Measurements from ENCODE around the gene IFT80. TPM values are rescaled to one million over a fixed set of nuclear protein-coding genes. Genes with fewer than 3 reads are reported as not detected.

The IFT80 gene
- total RNA-seq = 17.7 and 20.9 TPM in 2 replicates

DNA sequence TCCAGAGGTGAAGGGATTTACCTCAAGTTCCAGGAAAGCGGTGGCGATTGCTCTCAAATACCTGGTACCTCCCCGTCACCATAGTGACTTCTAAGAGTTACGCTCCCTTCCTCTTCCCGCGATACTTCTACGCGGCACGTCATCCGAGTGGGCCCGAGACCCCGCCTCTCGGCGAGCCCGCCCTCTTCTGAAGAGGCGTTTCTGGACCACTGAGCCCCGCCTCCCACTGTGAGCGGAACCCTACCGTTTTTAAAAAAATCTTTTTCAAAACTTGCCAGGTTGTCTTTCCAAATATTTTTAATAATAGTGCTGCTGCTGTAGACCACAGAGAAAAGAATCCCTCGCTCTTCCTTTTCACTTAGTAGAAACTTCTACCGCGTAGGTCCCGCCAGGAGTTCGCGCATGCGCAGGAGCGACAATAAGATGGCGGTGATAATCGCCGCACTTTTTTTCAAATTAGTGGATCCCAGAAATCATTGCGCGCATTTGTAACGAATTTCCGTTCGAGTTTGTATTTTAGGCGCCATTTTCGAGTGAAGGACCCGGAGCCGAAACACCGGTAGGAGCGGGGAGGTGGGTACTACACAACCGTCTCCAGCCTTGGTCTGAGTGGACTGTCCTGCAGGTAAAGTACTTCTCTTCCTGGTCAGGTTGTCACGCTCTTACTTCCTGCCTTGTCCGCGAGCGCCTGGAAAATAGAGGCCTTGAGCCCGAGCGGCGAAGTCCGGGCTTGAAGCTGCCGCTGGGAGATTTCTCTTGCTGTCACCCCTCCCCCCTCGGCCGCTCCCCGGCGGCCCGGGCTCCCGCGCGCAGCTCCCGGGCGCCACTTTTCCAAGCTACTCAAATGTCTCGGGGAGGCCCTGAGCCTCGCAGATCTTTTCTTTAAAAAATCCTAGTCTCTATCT is at the start of gene IFT80, which contains the start of gene SMC4:
IFT80 (minus strand) TSS at position 101 of the 905 bp plus-strand sequence. CDS start 14,625 bp downstream, outside the sequence.
SMC4 (plus strand) TSS at position 526 of the 905 bp plus-strand sequence. CDS start 1,177 bp downstream, outside the sequence.
- peak; percentile 87 for DNase-seq (ENCODE audit: low read depth, low spot score)

GRCh38 chr3:160447544-160447943 is 48.5 kb upstream of the IFT80 start:
- DNase-seq (ENCODE audit: low read depth, low spot score) = no peak

DNA sequence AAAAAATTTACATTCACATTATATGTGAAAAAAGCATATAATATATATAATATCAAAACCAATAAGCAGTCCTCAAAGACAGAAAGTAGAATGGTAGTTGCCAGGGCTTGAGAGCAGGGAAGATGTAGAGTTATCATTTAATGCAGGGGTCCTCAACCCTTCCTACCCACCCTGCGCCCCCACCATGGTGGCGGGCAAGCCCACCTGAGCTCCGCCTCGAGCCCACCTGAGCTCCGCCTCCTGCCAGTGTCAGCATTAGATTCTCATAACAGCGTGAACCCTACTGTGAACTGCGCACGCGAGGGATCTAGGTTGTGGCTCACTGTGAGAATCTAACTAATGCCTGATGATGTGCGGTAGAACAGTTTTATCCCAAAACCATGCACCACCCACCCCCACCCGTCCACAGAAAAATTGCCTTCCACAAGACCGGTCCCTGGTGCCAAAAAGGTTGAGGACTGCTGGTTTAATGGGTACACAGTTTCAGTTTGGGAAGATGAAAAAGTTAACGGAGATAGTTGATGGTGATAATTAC is 47.6 kb upstream of the IFT80 start:
- DNase-seq (ENCODE audit: low read depth, low spot score) = no peak

GRCh38 chr3:160445854-160446253 is 46.8 kb upstream of the IFT80 start:
- DNase-seq (ENCODE audit: low read depth, low spot score) = no peak

GRCh38 chr3:160444411-160444810 is 45.4 kb upstream of the IFT80 start:
- no peak for DNase-seq (ENCODE audit: low read depth, low spot score)

DNA sequence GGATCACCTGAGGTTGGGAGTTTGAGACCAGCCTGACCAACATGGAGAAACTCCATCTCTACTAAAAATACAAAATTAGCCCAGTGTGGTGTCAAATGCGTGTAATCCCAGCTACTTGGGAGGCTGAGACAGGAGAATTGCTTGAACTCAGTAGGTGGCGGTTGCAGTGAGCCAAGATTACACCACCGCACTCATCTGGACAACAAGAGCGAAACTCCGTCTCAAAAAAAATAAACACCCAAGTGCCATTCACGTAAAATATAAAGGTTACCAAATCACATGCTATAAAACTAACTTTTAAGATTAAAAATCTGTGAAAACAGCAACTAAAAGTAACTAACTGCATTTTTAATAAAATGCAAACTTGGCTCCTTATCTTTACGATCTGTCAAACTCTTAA is 41.7 kb upstream of the IFT80 start:
- no peak for DNase-seq (ENCODE audit: low read depth, low spot score)

GRCh38 chr3:160437083-160437455 is 38.0 kb upstream of the IFT80 start:
- DNase-seq (ENCODE audit: low read depth, low spot score) = no peak

- DNase-seq (ENCODE audit: low read depth, low spot score) = no peak
Observed at GRCh38 chr3:160435747-160436146, 36.7 kb upstream of the IFT80 start.

GRCh38 chr3:160435095-160435494 is 36.1 kb upstream of the IFT80 start:
- no peak for DNase-seq (ENCODE audit: low read depth, low spot score)

DNA sequence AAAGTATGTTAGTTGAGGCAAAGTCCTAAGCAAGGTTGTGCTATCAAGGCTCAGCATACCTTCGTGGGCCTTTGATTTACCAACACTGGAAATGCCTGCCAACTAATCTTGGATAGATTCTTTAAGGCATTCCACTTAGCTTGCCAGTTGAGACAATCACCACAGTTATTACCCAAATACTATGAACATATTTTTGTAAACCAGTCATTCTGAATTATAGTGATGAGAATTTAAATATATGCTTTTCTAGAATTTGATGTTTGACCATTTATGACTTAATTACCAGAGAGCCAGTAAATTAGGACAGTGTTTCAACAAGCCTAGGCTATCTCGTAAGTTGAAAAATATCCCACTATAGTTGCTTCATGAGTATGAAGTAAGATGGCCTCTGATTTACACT is 35.0 kb upstream of the IFT80 start:
- no peak for DNase-seq (ENCODE audit: low read depth, low spot score)

DNA sequence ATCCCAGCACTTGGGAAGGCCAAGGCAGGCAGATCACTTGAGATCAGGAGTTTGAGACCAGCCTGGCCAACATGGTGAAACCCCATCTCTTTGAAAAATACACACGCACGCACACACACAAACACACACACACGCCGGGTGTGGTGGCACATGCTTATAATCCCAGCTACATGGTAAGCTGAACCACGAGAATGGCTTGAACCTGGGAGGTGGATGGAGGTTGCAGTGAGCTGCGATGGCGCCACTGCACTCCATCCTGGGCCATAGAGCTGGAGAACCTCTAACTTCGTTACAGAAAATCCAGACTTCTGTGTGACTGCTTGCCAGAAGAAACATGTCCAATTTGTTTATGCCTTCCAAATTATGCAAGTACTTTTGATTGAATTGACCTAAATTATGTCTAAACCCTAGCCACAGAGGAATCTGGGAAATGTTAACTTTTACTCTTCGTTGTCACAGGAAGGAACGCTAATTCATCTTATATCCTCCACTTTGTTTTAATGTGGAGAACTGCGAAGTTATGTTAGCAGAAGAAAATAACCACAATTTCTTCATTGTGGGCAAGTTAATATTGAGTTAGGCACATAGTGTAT is 28.9 kb upstream of the IFT80 start:
- DNase-seq (ENCODE audit: low read depth, low spot score) = no peak

- DNase-seq (ENCODE audit: low read depth, low spot score) = no peak
Observed at GRCh38 chr3:160417311-160417710, 18.3 kb upstream of the IFT80 start.

GRCh38 chr3:160413613-160414248 is 14.7 kb upstream of the IFT80 start:
- peak; percentile 65 for DNase-seq (ENCODE audit: low read depth, low spot score)

- no peak for DNase-seq (ENCODE audit: low read depth, low spot score)
Observed at GRCh38 chr3:160412477-160412876, 13.5 kb upstream of the IFT80 start.

GRCh38 chr3:160409812-160410610 is 11.0 kb upstream of the IFT80 start:
- DNase-seq (ENCODE audit: low read depth, low spot score) = no peak

GRCh38 chr3:160403796-160404470 is 4.9 kb upstream of the IFT80 start:
- no peak for DNase-seq (ENCODE audit: low read depth, low spot score)

- no peak for DNase-seq (ENCODE audit: low read depth, low spot score)
Observed at GRCh38 chr3:160403028-160403545, 4.1 kb upstream of the IFT80 start.

DNA sequence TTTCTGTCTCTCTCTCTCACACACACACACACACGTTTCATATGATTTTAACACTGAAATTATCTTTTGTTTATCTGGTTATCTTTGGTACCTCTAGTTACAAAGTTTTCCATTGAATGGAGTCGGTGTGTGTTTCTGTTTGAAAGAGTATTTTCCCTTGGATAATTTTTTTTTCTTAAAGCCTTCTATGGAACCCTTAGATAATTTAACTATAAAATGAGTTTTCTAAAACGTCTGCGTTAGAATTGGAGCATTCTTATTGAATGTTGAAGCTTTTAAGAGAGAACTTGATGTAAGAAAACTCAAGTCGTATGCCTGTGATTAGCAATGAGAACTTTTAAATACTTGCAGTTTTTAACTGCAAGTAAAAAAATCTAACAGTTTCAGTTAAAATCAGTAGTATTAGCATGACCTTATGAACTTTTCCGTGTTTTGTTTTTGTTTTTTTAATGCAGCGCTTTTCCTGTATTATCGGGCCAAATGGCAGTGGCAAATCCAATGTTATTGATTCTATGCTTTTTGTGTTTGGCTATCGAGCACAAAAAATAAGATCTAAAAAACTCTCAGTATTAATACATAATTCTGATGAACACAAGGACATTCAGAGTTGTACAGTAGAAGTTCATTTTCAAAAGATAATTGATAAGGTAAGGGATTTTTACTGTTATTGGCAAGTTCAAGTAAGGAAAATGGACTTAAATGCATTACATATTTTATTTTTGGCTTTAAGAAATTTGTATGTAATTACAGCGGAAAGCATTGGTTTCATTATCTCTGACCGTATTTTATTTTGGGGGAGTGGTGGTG is 3.4 kb upstream of the IFT80 start:
- no peak for DNase-seq (ENCODE audit: low read depth, low spot score)

GRCh38 chr3:160401291-160402095 is 2.5 kb upstream of the IFT80 start:
- no peak for DNase-seq (ENCODE audit: low read depth, low spot score)
